Measurements from ENCODE around the gene PCDHB1.

GRCh38 chr5:141003031-141003430, 48.1 kb upstream of the PCDHB1 start:
- TF ChIP-seq CTCF (IDR thresholded peaks at IDR 0.05; ENCODE audit: low read length) (no peak), EZH2phosphoT487 (IDR thresholded peaks at IDR 0.05; ENCODE audit: low read length) (no peak), EZH2 (optimal IDR thresholded peaks at IDR 0.05; ENCODE audit: low read depth, low read length) (no peak)
